HCEC 1CT (cell line): ENCODE data around the gene SSX2IP.
"Not testable (repeated sequence)": the region's sequence is repeated elsewhere in the genome, so short reads cannot be mapped to it uniquely, and the experiment has no call there.

Experiments used
- DNase-seq: peaks from one replicate; pipeline ENCODE4 v3.0.0-alpha.2; 2017

The SSX2IP gene

DNA sequence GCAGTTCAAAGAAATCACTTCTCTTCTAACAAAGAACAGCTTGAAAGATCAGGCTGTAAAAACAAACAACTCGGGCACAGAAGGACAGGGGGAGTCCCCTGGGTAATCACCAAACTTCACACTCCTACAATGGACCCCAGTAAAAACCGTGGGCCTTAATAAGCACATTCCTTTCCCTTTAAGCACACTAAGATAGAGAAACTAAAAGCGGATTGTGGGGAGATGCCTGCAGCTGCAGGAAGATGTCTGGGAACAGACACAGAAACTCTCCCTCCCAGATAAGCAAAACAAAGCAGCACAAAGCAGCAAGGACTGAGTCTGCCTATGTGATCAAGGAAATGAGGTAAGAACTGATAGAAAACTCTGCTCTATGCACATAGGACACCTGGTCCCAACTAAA lies 78.5 kb downstream of the SSX2IP start:
- no peak for DNase-seq

DNA sequence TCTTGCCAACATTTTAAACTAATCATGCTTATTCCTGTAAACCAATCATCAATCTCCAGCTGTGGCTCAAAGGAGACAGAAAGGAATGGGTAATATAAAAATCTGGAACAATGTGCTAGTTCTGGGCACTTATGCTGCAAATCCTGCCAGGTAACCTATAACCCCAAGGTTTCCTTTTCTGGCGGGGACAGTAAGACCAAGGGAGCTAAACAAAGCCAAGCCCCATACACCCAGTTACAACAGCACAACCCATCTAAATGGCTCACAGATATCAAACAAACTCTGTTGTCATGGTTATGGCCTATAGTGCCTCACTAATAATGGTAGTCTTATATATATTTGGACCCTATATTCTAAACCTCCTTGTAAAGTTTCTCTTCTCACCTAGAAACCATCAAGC lies 79.2 kb downstream of the SSX2IP start:
- DNase-seq = no peak

- no peak for DNase-seq
Observed at GRCh38 chr1:84606977-84607376, 83.3 kb downstream of the SSX2IP start.

GRCh38 chr1:84605157-84605556 lies 85.1 kb downstream of the SSX2IP start:
- no peak for DNase-seq

DNA sequence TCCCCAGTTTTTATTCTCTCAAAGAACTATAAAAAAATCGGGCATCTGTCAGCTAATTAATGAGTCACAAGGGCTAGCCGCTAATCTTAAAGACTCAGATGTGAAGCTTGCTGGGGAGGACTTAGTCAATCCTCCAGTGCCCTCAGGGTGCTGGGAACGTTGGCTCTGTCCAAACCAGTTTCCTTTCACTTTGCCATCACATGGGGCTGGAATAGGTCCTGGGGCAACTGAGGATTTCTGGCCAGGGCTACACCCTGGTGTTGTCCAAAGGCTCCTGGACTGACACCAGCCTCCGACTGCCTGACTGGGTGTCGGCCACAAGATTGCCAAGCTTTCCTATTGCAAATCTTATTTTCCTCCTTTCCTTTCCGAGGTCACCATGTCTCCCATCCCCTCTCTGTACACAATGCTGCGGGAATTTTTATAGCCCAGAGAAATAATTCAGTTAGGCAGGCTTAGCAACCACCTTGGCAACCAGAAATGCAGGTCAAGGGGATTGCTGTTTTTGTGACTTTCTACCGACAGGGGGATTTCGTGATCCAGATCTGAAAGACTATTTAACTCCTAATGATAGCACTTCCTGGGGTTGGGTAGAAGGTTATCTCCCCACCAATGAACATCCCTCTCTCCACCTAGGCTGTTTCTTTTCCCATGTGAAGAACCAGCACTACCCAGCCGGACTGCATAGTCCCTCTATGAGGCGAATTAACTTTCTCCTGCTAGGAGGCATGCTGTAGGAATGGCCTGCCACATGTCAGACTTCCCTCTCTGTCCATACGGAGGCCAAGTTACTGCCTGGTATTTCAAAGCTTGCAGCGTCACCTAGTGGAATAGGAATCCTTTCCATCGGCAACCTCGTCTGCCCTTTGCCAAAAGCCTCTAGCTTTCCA lies 86.1 kb downstream of the SSX2IP start:
- DNase-seq = peak; percentile 92

GRCh38 chr1:84603223-84603622 lies 87.0 kb downstream of the SSX2IP start:
- DNase-seq = peak; percentile 31

DNA sequence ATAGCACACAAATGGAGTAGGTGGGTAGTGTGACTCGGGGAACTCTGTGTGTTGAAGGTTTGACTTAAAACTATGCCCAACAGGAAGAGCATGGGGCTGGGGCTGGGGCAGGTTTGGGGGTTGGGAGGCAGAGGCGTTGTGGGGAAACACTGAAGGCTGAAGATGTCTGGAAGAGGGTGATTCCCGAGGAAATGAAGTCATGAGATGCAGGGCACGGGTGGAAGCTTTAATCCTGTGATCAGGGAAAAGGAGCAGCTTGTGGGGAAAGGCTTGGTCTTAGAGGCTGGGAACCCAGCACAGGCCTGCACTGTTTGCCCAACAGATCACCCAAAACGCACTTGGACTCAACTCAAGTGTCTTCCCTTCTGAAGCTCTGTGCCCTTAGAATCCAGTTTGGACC lies 89.5 kb downstream of the SSX2IP start:
- no peak for DNase-seq

- peak; percentile 92 for DNase-seq
Observed at GRCh38 chr1:84598846-84599741, 91.2 kb downstream of the SSX2IP start.

- peak; percentile 42 for DNase-seq
Observed at GRCh38 chr1:84598418-84598817, 91.8 kb downstream of the SSX2IP start.

DNA sequence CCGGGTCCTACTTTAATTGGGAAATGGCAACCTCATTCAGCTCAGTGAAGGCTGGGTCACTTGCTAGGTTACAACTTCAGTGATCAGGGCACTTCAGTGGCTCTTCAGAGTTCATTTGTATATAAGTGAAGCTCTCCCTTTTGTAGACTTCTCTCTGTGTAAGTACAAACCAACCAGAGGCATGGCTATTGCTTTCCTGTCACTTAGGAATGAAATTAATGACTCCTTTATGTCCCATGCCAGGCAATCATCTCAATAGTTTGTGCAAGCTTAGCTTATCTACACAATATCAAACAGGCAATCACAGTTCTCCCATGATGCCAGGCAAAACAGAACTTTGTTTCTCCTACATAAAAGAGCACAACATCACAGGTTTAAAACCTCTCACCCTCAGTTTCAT lies 93.2 kb downstream of the SSX2IP start:
- DNase-seq = no peak

DNA sequence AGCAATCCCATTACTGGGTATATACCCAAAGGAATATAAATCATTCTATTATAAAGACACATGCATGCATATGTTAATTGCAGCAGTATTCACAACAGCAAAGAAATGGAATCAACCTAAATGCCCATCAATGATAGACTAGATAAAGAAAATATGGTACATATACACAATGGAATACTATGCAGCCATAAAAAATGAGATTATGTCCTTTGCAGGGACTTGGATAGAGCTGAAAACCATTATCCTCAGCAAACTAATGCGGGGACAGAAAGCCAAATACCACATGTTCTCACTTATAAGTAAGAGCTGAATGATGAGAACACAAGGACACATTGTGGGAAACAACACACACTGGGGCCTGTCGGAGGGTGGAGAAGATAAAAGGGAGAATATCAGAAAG lies 95.3 kb downstream of the SSX2IP start:
- not testable (repeated sequence) for DNase-seq
